Measurements from ENCODE around the gene FAM240A. TPM values are rescaled to one million over a fixed set of nuclear protein-coding genes. Genes with fewer than 3 reads are reported as not detected.

Gene FAM240A
- total RNA-seq = not detected in 2 replicates

GRCh38 chr3:46612324-46612723, at the start of gene FAM240A:
TSS of gene FAM240A (plus strand) at chr3:46612525. CDS start at chr3:46612684, 159 bp downstream.

GRCh38 chr3:46566040-46566641, 46.2 kb upstream of the FAM240A start, which contains the start of gene LRRC2:
TSS of gene LRRC2 (minus strand) at chr3:46566302. CDS start at chr3:46551591, 14,711 bp downstream.

Other genes starting within 250 kb of the FAM240A start
- not detected in 2 replicates for gene CCR5, start 241.6 kb upstream of the FAM240A start, total RNA-seq
- gene CCRL2, start 205.3 kb upstream of the FAM240A start, total RNA-seq = 0.07 TPM in 1 of 2 replicates, not detected in the other
- gene LTF, start 147.6 kb upstream of the FAM240A start, total RNA-seq = under 0.01 TPM in 2 replicates
- gene RTP3, start 114.5 kb upstream of the FAM240A start, total RNA-seq = not detected in 2 replicates
- gene LRRC2, start 46.2 kb upstream of the FAM240A start, total RNA-seq = under 0.01 and 0.36 TPM in 2 replicates
- gene ALS2CL, start 81.2 kb downstream of the FAM240A start, total RNA-seq = 70.4 and 81.4 TPM in 2 replicates
- 1.9 and 2.4 TPM in 2 replicates for gene TMIE, start 88.9 kb downstream of the FAM240A start, total RNA-seq
- under 0.01 TPM in 1 of 2 replicates, not detected in the other for gene PRSS50, start 105.3 kb downstream of the FAM240A start, total RNA-seq